Panc1 (cell line): ENCODE data around the gene ENDOV. TPM values are rescaled to one million over a fixed set of nuclear protein-coding genes. Genes with fewer than 3 reads are reported as not detected.

ENCODE experiments used
- ATAC-seq: fragments of 200-7000 bp; cut with Tn5 transposase; 2 replicates; pipeline ENCODE4 v1.9.1; 2020; ENCODE audit warnings: mild to moderate bottlenecking, moderate library complexity
- BruUV-seq: library from RNA; stranded (reverse); fragments of 400-500 nt; replicated peaks from 2 replicates; lab custom pipeline; 2021; lab: Mats Ljungman, UMichigan
- CTCF ChIA-PET: fragments of 300-600 bp; sonication (Branson Sonifier 250); formaldehyde crosslinking; loops from one replicate; lab custom pipeline; 2022; ENCODE audit warnings: antibody characterized with exemption; lab: Charles Lee
- POLR2A ChIA-PET: fragments of 300-600 bp; sonication (Branson Sonifier 250); formaldehyde crosslinking; loops from one replicate; lab custom pipeline; 2022; ENCODE audit warnings: antibody characterized with exemption; lab: Charles Lee
- DNase-seq: peaks from one replicate; pipeline ENCODE4 v3.0.0-alpha.2; 2010; ENCODE audit warnings: low read depth, low spot score
- H3K27ac ChIP-seq: 2 replicates; pipeline ENCODE4 v1.5.1; 2011; ENCODE audit warnings: mild to moderate bottlenecking, low read length, inconsistent platforms
- H3K27me3 ChIP-seq: fragments of 200-500 bp; sonication (Bioruptor generic); 2 replicates; pipeline ENCODE4 v1.6.0; 2014; ENCODE audit warnings: low read length, inconsistent platforms; ENCODE audit not compliant: control insufficient read depth, insufficient read depth
- H3K36me3 ChIP-seq: fragments of 200-500 bp; sonication (Bioruptor generic); 2 replicates; pipeline ENCODE4 v1.5.1; 2014; ENCODE audit warnings: inconsistent platforms, mild to moderate bottlenecking, low read length, moderate library complexity; ENCODE audit not compliant: control insufficient read depth, insufficient read depth
- H3K4me1 ChIP-seq: 2 replicates; pipeline ENCODE4 v1.5.1; 2011; ENCODE audit warnings: inconsistent platforms, mild to moderate bottlenecking, low read length, moderate library complexity; ENCODE audit not compliant: control insufficient read depth, insufficient read depth
- H3K4me3 ChIP-seq, 2 experiments: 2 replicates each; pipeline ENCODE4 v1.5.1; 2011 to 2012; ENCODE audit warnings: low read depth in 2 of 2, low read length in 2 of 2, mild to moderate bottlenecking in 2 of 2, inconsistent platforms in 1 of 2, moderate library complexity in 1 of 2
- H3K9me3 ChIP-seq: fragments of 200-500 bp; sonication (Bioruptor generic); 2 replicates; pipeline ENCODE4 v1.5.1; 2014; ENCODE audit warnings: low read depth, mild to moderate bottlenecking, inconsistent platforms, low read length, moderate library complexity; ENCODE audit not compliant: control insufficient read depth, insufficient read depth
- POLR2AphosphoS5 ChIP-seq: IDR thresholded peaks from 2 replicates; pipeline ENCODE4 v1.6.1; 2012; ENCODE audit warnings: mild to moderate bottlenecking, low read depth, low read length, moderate library complexity
- REST ChIP-seq, 2 experiments: IDR thresholded peaks; 2 replicates each; pipeline ENCODE4 v1.6.1; 2011 to 2012; ENCODE audit warnings: low read depth in 2 of 2, control low read depth in 1 of 2, low read length in 1 of 2, mild to moderate bottlenecking in 1 of 2, moderate library complexity in 1 of 2; ENCODE audit not compliant: insufficient read depth in 1 of 2
- SIN3A ChIP-seq: IDR thresholded peaks from 2 replicates; pipeline ENCODE4 v1.6.1; 2012; ENCODE audit warnings: low read depth, mild to moderate bottlenecking, low read length, moderate library complexity, borderline replicate concordance; ENCODE audit not compliant: insufficient read depth
- TCF7L2 ChIP-seq: IDR thresholded peaks from 2 replicates; pipeline ENCODE4 v1.6.1; 2011; ENCODE audit warnings: mild to moderate bottlenecking, low read depth, low read length, inconsistent platforms
- in situ Hi-C: cut with HindIII; loops from 2 replicates; pipeline ENCODE4 v1.10.0; 2016; ENCODE audit warnings: low sequenced_read_pairs, low pct_unique_long_range_greater_than_20kb
- intact Hi-C: fragments of 100-400 bp; cut with micrococcal nuclease; formaldehyde crosslinking; loops from one replicate; pipeline ENCODE4 v1.10.0; 2022; ENCODE audit not compliant: unreplicated experiment
- total RNA-seq: library from RNA; stranded (reverse); gene quantifications from one replicate; pipeline ENCODE4 v1.2.1, GENCODE V29; 2021; ENCODE audit not compliant: unreplicated experiment
- TF ChIP-seq, protein P1 (sequence below): fragments of 450-650 bp; IDR thresholded peaks from 2 replicates; pipeline ENCODE4 v1.5.1; 2017; ENCODE audit warnings: mild to moderate bottlenecking

Gene ENDOV
- total RNA-seq, 1 experiment from 2014 or later = 37.1 TPM

DNA sequence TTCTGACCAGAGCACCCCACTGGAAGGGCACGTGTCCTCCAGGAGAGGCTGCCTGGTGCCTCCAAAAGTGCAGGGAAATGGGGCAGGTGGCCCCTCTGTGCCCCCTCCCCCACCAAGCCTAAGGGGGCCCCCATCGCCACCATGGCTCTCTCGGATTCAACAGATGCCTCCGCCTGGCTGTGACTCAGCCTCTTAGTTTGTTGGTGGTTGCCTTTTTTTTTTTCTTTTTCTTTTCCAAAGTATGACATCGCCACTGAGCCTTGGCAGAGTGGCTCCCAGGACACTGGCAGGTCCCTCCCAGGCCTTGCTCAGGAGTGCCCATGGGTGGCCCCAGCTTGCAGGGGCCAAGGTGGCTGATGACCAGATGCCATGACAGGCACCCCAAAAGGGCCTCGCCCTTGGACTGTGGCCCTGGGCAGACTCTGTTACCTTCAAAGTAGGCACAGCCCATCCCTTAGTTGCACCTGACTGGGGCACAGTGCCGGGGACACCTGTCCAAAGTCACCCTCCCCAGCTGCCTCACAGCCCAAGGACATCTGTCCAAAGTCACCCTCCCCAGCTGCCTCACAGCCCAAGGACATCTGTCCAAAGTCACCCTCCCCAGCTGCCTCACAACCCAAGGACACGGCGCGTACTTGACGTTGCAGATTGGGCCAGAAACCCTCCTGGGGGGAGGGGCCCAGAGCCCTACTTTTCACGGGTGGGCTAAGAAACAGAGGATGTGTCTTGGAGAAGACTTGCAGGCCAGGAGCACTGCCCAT, 31.9 kb downstream of the ENDOV start:
- CTCF ChIA-PET = no interaction called here
- H3K4me3 ChIP-seq = no peak overlapping the region
- BruUV-seq = no TSS peak
- intact Hi-C loops = no loop called here
- POLR2A ChIA-PET = no interaction called here
- no peaks in the 10 kb centered on the region for H3K36me3 ChIP-seq
- H3K27me3 ChIP-seq = no peaks in the 10 kb centered on the region
- H3K27ac ChIP-seq = no peak overlapping the region
- H3K4me1 ChIP-seq = no peaks in the 10 kb centered on the region
- in situ Hi-C loops = no loop called here
- no peak for DNase-seq
- no peaks in the 10 kb centered on the region for H3K9me3 ChIP-seq
- no peak for ATAC-seq
- TF ChIP-seq, protein P1, sequence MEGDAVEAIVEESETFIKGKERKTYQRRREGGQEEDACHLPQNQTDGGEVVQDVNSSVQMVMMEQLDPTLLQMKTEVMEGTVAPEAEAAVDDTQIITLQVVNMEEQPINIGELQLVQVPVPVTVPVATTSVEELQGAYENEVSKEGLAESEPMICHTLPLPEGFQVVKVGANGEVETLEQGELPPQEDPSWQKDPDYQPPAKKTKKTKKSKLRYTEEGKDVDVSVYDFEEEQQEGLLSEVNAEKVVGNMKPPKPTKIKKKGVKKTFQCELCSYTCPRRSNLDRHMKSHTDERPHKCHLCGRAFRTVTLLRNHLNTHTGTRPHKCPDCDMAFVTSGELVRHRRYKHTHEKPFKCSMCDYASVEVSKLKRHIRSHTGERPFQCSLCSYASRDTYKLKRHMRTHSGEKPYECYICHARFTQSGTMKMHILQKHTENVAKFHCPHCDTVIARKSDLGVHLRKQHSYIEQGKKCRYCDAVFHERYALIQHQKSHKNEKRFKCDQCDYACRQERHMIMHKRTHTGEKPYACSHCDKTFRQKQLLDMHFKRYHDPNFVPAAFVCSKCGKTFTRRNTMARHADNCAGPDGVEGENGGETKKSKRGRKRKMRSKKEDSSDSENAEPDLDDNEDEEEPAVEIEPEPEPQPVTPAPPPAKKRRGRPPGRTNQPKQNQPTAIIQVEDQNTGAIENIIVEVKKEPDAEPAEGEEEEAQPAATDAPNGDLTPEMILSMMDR = no peak
- TF ChIP-seq POLR2AphosphoS5 (no peak), REST (IDR thresholded peaks at IDR 0.05; ENCODE audit: insufficient read depth in 1 of 2, low read depth in 2 of 2, low read length in 1 of 2) (no peak), SIN3A (no peak), TCF7L2 (no peak)

GRCh38 chr17:80447790-80448189, 32.8 kb downstream of the ENDOV start:
- TF ChIP-seq TCF7L2 (no peak), POLR2AphosphoS5 (no peak), SIN3A (no peak)
- no peak overlapping the region for H3K27ac ChIP-seq
- no peaks in the 10 kb centered on the region for H3K9me3 ChIP-seq
- in situ Hi-C loops = no loop called here
- H3K4me3 ChIP-seq = no peak overlapping the region
- POLR2A ChIA-PET = no interaction called here
- intact Hi-C loops = no loop called here
- CTCF ChIA-PET = no interaction called here
- DNase-seq = no peak
- no peak for ATAC-seq
- no peaks in the 10 kb centered on the region for H3K4me1 ChIP-seq
- no TSS peak for BruUV-seq
- H3K27me3 ChIP-seq = no peaks in the 10 kb centered on the region
- no peaks in the 10 kb centered on the region for H3K36me3 ChIP-seq

GRCh38 chr17:80449194-80449929, 34.4 kb downstream of the ENDOV start:
- H3K27me3 ChIP-seq = no peaks in the 10 kb centered on the region
- ChIA-PET CTCF (no interaction called here), POLR2A (no interaction called here)
- H3K27ac ChIP-seq = no peak overlapping the region
- no TSS peak for BruUV-seq
- TF ChIP-seq TCF7L2 (no peak), SIN3A (no peak), POLR2AphosphoS5 (no peak), REST (IDR thresholded peaks at IDR 0.05; ENCODE audit: insufficient read depth in 1 of 2, low read depth in 2 of 2, low read length in 1 of 2) (no peak)
- TF ChIP-seq, protein P1 = no peak
- intact Hi-C loops = no loop called here
- no peak; the same call in 1 of the 2 replicates for ATAC-seq
- H3K36me3 ChIP-seq = no peaks in the 10 kb centered on the region; the same call in 1 of the 2 replicates
- H3K4me3 ChIP-seq = no peak overlapping the region
- H3K4me1 ChIP-seq = peaks cover 8% of the 10 kb centered on the region
- no peaks in the 10 kb centered on the region for H3K9me3 ChIP-seq
- no peak for DNase-seq
- in situ Hi-C loops = no loop called here
